Psoas muscle (tissue), 8 donors: ENCODE measurements around the gene TOP3B. TPM values are rescaled to one million over a fixed set of nuclear protein-coding genes. Genes with fewer than 3 reads are reported as not detected.
A peak's percentile ranks its signal among the peaks of the same experiment; 100 is the strongest.

ENCODE experiments used
- ATAC-seq, 4 donors: fragments of 200-7000 bp; cut with Tn5 transposase; one replicate each; pipeline ENCODE4 v1.9.1; 2020; ENCODE audit warnings: moderate library complexity in 3 of 4, mild to moderate bottlenecking in 2 of 4
- DNase-seq, 2 donors: peaks; one replicate each; pipeline ENCODE4 v3.0.0-alpha.2; 2020
- H3K27ac ChIP-seq: fragments of 200-600 bp; one replicate; pipeline ENCODE4 v1.8.0; 2022
- H3K27me3 ChIP-seq, 3 donors: fragments of 200-600 bp in 1 of 3; one replicate each; pipeline versions ENCODE4 v1.6.1 to v1.8.0; 2013 to 2022; ENCODE audit warnings: low read length in 2 of 3, mild to moderate bottlenecking in 2 of 3, moderate library complexity in 1 of 3; ENCODE audit not compliant: insufficient read depth in 3 of 3
- H3K36me3 ChIP-seq, 2 donors: fragments of 200-600 bp in 1 of 2; one replicate each; pipeline versions ENCODE4 v1.6.1 to v1.8.0; 2013 to 2022; ENCODE audit warnings: low read depth in 1 of 2, mild to moderate bottlenecking in 1 of 2, moderate library complexity in 1 of 2; ENCODE audit not compliant: insufficient read depth in 1 of 2
- H3K4me1 ChIP-seq: fragments of 200-600 bp; one replicate; pipeline ENCODE4 v1.8.0; 2022
- H3K4me3 ChIP-seq: fragments of 200-600 bp; one replicate; pipeline ENCODE4 v1.8.0; 2022; ENCODE audit warnings: mild to moderate bottlenecking
- H3K9me3 ChIP-seq: fragments of 200-600 bp; one replicate; pipeline ENCODE4 v1.8.0; 2022
- CTCF ChIP-seq: fragments of 200-600 bp; IDR thresholded peaks from one replicate; pipeline ENCODE4 v1.8.0; 2022; ENCODE audit warnings: antibody characterized with exemption
- WGBS, 3 donors: extraction: QIAGEN DNeasy Blood & Tissue Kit; methylation state at CpG; one replicate each; pipeline versions ENCODE4 v1.1.6 to v1.1.7; 2013; 5-methylcytosine and 5-hydroxymethylcytosine counted together
- intact Hi-C, 2 donors: fragments of 100-400 bp; cut with DNase I; formaldehyde crosslinking; loops; one replicate each; pipeline versions ENCODE4 v1.11.0 to v1.14.2; 2022
- polyA plus RNA-seq, 3 donors: library from polyadenylated mRNA; stranded (reverse); fragments of 200-250 nt; gene quantifications; one replicate each; pipeline ENCODE4 v1.2.3, GENCODE V29; 2013
- total RNA-seq, 4 donors: library from RNA; stranded (reverse); fragmentation: NEBNext Ultra II Directional in 2 of 4; extraction: Animal tissue kit (Norgen Biotek cat#: 25700) in 2 of 4; gene quantifications; one replicate each; pipeline versions ENCODE4 v1.2.1 to v1.2.4, GENCODE V29; 2021 to 2023
- donor health status: healthy with polysubstance abuse.
- donor health status: DM: no; HTN: no; CAD: no; lungs with moderate emphysema.
- donor health status: Bipolar disorder and iron deficiency.
- donor health status: healthy.
- donor health status: DM: yes; HTN: yes; CAD: no.
- donor health status: DM: no; HTN: no; CAD: no.
- donor health status: DM: no; HTN: no; CAD: no.
- donor health status: DM: yes; HTN: yes; CAD: no.

The TOP3B gene
- total and polyA plus RNA-seq, 7 donors: 5.4 to 13.5 (median 8.1) TPM

- Histone ChIP-seq H3K4me3 (peak overlapping the region; percentile 59), H3K27ac (peak overlapping the region; percentile 84), H3K36me3 (peaks cover 0 to 30% of the 10 kb centered on the region in 2 donors), H3K4me1 (peaks cover 30% of the 10 kb centered on the region), H3K9me3 (no peaks in the 10 kb centered on the region), H3K27me3 (no peaks in the 10 kb centered on the region)
- DNase-seq (peak in 1 of 2 donors; percentile 86), ATAC-seq (peak; percentile 38 to 72 (median 68))
- 2 to 5% (median 4%) methylated on average over 8 of the region's 8 CpGs for WGBS, 3 donors
- intact Hi-C loops: loop anchor here (2.0 to 5.0 kb wide), 4 partner anchors 15 to 225 kb away; partner anchors contain the start of genes PPM1F (in 2 of the 2) and MAPK1 (in 1 of the 2)
- TF ChIP-seq CTCF: no peak
Measured at GRCh38 chr22:21937821-21938070, 44.8 kb downstream of the TOP3B start.

GRCh38 chr22:21937041-21937820 lies 45.4 kb downstream of the TOP3B start:
- ATAC-seq (peak in 2 of 4 donors; percentile 21 to 35), DNase-seq (peak; percentile 53 to 73)
- H3K27ac ChIP-seq: peak overlapping the region; percentile 84
- intact Hi-C loops: loop anchor here (5.0 kb wide), 3 partner anchors 70 to 225 kb away; partner anchors contain the start of gene MAPK1 (in 1 of the 2)
- no peaks in the 10 kb centered on the region for H3K9me3 ChIP-seq
- no peak for TF ChIP-seq CTCF
- H3K4me1 ChIP-seq: peaks cover 24% of the 10 kb centered on the region
- 30 to 47% (median 33%) methylated on average over 18 to 20 of the region's 20 CpGs for WGBS, 3 donors
- H3K4me3 ChIP-seq: peak overlapping the region; percentile 59
- H3K27me3 ChIP-seq: peaks cover 0 to under 1% (median 0%) of the 10 kb centered on the region in 3 donors
- peaks cover 0 to 35% of the 10 kb centered on the region in 2 donors for H3K36me3 ChIP-seq

- no peaks in the 10 kb centered on the region for H3K9me3 ChIP-seq
Measured at GRCh38 chr22:21936151-21936775, 46.3 kb downstream of the TOP3B start.

GRCh38 chr22:21933910-21934309 lies 48.7 kb downstream of the TOP3B start:
- no peak for TF ChIP-seq CTCF
- WGBS, 3 donors: 69 to 81% (median 69%) methylated on average over 17 to 19 of the region's 19 CpGs
- no peak overlapping the region for H3K4me3 ChIP-seq
- intact Hi-C loops: no loop called here
- peaks cover 0 to 1% (median 0%) of the 10 kb centered on the region in 3 donors for H3K27me3 ChIP-seq
- ATAC-seq: no peak
- H3K36me3 ChIP-seq: peaks cover 0 to 69% of the 10 kb centered on the region in 2 donors
- no peak for DNase-seq
- peaks cover 20% of the 10 kb centered on the region for H3K4me1 ChIP-seq
- H3K27ac ChIP-seq: no peak overlapping the region
- H3K9me3 ChIP-seq: no peaks in the 10 kb centered on the region

More at GRCh38 chr22:21936151-21936775, 46.3 kb downstream of the TOP3B start:
- H3K27ac ChIP-seq: peak overlapping the region; percentile 84
- peaks cover 0 to 45% of the 10 kb centered on the region in 2 donors for H3K36me3 ChIP-seq
- no peak for ATAC-seq
- peaks cover 0 to 1% (median 0%) of the 10 kb centered on the region in 3 donors for H3K27me3 ChIP-seq
- WGBS, 3 donors: 77 to 82% (median 80%) methylated on average over 15 of the region's 15 CpGs
- peak; percentile 46 to 70 for DNase-seq
- intact Hi-C loops: loop anchor here (5.0 kb wide), 3 partner anchors 69 to 224 kb away; partner anchors contain the start of gene MAPK1 (in 1 of the 2)
- peaks cover 23% of the 10 kb centered on the region for H3K4me1 ChIP-seq
- no peak overlapping the region for H3K4me3 ChIP-seq
- no peak for TF ChIP-seq CTCF
